ENCODE data around the gene TRIM41.

The TRIM41 gene

DNA sequence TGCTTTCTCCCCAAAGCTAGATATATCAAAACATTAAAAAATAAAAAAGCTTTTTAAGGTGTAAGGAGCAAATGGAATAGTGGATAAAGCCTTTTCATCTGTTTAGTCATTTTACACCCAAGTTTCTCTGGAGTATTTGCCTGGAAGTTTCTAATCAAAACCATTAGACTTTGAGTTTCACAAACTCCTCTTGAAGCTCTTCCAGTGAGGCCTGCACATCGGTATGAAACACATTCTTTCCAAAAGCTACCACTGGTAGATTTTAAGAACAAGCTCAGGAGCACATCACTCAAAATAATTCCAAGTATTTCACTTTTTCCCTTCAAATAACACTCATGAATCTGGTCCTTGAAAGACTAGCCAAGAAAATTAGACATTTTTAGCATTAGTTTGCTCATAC lies 32.2 kb downstream of the TRIM41 start:
- Histone ChIP-seq H3K36me3 (ENCODE audit: low read depth) (peaks cover 78% of the 10 kb centered on the region), H3K9me3 (ENCODE audit: severe bottlenecking) (no peaks in the 10 kb centered on the region), H3K27ac (ENCODE audit: poor library complexity, severe bottlenecking) (no peak overlapping the region), H3K4me3 (ENCODE audit: severe bottlenecking) (no peak overlapping the region), H3K4me1 (ENCODE audit: insufficient read depth, poor library complexity, severe bottlenecking) (peaks cover 22% of the 10 kb centered on the region), H3K27me3 (ENCODE audit: insufficient read depth, poor library complexity, severe bottlenecking) (no peaks in the 10 kb centered on the region)
- no peak for DNase-seq (ENCODE audit: low spot score)
- ATAC-seq (ENCODE audit: low read depth) = no peak
- TF ChIP-seq, protein P1, sequence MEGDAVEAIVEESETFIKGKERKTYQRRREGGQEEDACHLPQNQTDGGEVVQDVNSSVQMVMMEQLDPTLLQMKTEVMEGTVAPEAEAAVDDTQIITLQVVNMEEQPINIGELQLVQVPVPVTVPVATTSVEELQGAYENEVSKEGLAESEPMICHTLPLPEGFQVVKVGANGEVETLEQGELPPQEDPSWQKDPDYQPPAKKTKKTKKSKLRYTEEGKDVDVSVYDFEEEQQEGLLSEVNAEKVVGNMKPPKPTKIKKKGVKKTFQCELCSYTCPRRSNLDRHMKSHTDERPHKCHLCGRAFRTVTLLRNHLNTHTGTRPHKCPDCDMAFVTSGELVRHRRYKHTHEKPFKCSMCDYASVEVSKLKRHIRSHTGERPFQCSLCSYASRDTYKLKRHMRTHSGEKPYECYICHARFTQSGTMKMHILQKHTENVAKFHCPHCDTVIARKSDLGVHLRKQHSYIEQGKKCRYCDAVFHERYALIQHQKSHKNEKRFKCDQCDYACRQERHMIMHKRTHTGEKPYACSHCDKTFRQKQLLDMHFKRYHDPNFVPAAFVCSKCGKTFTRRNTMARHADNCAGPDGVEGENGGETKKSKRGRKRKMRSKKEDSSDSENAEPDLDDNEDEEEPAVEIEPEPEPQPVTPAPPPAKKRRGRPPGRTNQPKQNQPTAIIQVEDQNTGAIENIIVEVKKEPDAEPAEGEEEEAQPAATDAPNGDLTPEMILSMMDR (IDR thresholded peaks at IDR 0.05; ENCODE audit: poor library complexity, severe bottlenecking) = no peak

DNA sequence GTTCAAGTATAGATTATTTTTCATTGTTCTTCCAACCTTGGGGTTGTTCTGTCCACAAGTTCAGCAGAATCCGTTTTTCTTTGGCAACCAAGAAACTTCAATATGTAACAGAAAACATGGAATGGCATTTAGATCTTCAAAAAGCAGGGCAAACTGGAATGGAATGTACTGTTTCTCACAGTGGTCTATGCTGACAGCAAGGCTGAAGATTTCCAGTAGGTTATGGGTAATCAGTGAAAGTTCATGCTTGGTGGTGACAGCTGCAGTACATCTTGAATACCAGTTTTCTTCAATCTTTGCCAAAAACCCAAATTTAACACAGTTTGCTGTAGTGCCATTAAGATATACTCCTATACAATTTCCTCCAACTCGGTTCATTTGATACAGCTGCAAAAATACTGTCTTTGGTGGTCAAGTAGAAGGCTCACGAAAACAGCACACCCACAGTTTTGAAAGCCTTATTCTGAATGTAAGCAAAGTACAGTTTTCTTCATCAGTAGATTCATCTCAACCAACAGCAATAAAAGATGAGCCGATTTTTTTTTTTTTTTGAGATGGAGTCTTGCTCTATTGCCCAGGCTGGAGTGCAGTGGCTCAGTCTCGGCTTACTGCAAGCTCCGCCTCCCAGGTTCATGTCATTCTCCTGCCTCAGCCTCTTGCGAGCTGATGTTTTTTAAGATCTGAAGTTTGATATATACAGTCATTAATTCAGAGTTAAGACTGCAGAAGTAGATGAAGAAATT lies 32.9 kb downstream of the TRIM41 start:
- no peaks in the 10 kb centered on the region for H3K9me3 ChIP-seq (ENCODE audit: severe bottlenecking)
- DNase-seq (ENCODE audit: low spot score) (no peak), ATAC-seq (ENCODE audit: low read depth) (no peak)
- no peak overlapping the region for H3K27ac ChIP-seq (ENCODE audit: poor library complexity, severe bottlenecking)
- no peaks in the 10 kb centered on the region for H3K27me3 ChIP-seq (ENCODE audit: insufficient read depth, poor library complexity, severe bottlenecking)
- TF ChIP-seq, protein P1 (IDR thresholded peaks at IDR 0.05; ENCODE audit: poor library complexity, severe bottlenecking) = no peak
- peaks cover 22% of the 10 kb centered on the region for H3K4me1 ChIP-seq (ENCODE audit: insufficient read depth, poor library complexity, severe bottlenecking)
- H3K36me3 ChIP-seq (ENCODE audit: low read depth) = peaks cover 71% of the 10 kb centered on the region
- no peak overlapping the region for H3K4me3 ChIP-seq (ENCODE audit: severe bottlenecking)

DNA sequence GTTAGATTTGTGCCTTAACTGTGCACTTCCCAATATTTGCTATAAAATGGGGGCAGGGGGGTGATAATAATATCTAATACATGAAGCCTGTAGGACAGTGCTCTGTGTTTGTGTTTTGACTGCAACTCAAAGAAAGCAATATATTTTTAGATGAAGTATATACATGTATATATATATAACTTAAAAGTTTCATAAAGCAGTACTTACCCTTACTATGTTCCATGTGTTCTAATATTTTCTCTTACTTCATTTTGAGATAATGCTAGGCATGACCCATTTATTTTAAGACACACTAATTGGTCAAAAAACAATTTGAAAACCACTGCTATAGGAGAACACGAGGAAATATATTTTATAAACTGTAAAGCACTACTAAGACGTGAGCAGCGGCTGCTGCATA lies 35.5 kb downstream of the TRIM41 start:
- no peak overlapping the region for H3K27ac ChIP-seq (ENCODE audit: poor library complexity, severe bottlenecking)
- H3K4me3 ChIP-seq (ENCODE audit: severe bottlenecking) = peak overlapping the region; percentile 81
- peaks cover 49% of the 10 kb centered on the region for H3K36me3 ChIP-seq (ENCODE audit: low read depth)
- no peaks in the 10 kb centered on the region for H3K27me3 ChIP-seq (ENCODE audit: insufficient read depth, poor library complexity, severe bottlenecking)
- H3K4me1 ChIP-seq (ENCODE audit: insufficient read depth, poor library complexity, severe bottlenecking) = peaks cover 18% of the 10 kb centered on the region
- no peak for ATAC-seq (ENCODE audit: low read depth)
- no peaks in the 10 kb centered on the region for H3K9me3 ChIP-seq (ENCODE audit: severe bottlenecking)
- TF ChIP-seq, protein P1 (IDR thresholded peaks at IDR 0.05; ENCODE audit: poor library complexity, severe bottlenecking) = no peak
- no peak for DNase-seq (ENCODE audit: low spot score)

DNA sequence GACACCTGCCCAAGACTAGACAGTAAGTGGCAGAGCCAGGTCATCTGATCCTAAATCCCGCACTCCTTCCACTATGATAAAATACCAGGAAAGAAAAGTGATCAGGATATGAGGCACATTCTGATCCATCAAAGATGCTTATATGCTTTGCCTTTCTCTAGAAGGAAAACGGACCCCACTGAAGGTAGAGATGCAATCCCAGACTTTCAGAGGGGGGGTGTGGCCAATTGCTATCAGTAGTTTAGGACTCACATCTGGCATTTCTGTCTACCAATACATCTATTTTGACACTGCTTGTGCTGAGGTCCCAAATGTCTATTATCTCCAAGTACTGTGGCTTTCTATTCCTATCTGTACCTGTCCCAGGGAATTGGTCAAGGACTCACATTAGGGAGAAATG lies 36.2 kb downstream of the TRIM41 start:
- TF ChIP-seq, protein P1 (IDR thresholded peaks at IDR 0.05; ENCODE audit: poor library complexity, severe bottlenecking) = no peak
- ATAC-seq (ENCODE audit: low read depth) = no peak
- peaks cover 46% of the 10 kb centered on the region for H3K36me3 ChIP-seq (ENCODE audit: low read depth)
- H3K9me3 ChIP-seq (ENCODE audit: severe bottlenecking) = no peaks in the 10 kb centered on the region
- H3K27ac ChIP-seq (ENCODE audit: poor library complexity, severe bottlenecking) = no peak overlapping the region
- H3K4me3 ChIP-seq (ENCODE audit: severe bottlenecking) = peak overlapping the region; percentile 81
- no peak for DNase-seq (ENCODE audit: low spot score)
- H3K4me1 ChIP-seq (ENCODE audit: insufficient read depth, poor library complexity, severe bottlenecking) = peaks cover 14% of the 10 kb centered on the region
- H3K27me3 ChIP-seq (ENCODE audit: insufficient read depth, poor library complexity, severe bottlenecking) = no peaks in the 10 kb centered on the region

All from RWPE2 (cell line).